Activated T-cell treated with anti-CD3 and anti-CD28 coated beads for 24 hours (primary cell): ENCODE measurements around the gene PTGER4.
A peak's percentile ranks its signal among the peaks of the same experiment; 100 is the strongest.
"Not testable (repeated sequence)": the region's sequence is repeated elsewhere in the genome, so short reads cannot be mapped to it uniquely, and the experiment has no call there.

Source experiments
- DNase-seq: peaks from one replicate; pipeline ENCODE4 v3.0.0-alpha.2; 2020; ENCODE audit warnings: low read depth

The PTGER4 gene

DNA sequence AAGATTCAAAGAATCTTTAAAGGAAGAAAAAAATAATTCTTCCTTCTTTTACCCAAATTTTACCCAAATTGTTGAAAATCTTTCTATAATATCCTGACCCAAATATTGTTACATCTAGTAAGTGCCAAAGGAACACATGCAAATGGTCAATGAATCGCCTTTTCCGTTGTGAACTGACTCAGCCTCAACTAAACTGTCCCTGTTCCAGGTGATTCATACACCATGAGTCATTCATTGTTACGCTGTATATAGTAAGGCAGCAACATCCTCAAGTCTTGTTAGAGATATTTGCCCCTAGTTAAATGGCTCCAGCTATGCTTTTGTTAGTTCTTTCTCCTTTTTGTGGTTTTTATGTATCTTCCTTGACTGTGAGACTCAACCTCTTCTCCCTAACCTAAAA, 9.7 kb downstream of the PTGER4 start:
- DNase-seq, result peak; percentile 42

DNA sequence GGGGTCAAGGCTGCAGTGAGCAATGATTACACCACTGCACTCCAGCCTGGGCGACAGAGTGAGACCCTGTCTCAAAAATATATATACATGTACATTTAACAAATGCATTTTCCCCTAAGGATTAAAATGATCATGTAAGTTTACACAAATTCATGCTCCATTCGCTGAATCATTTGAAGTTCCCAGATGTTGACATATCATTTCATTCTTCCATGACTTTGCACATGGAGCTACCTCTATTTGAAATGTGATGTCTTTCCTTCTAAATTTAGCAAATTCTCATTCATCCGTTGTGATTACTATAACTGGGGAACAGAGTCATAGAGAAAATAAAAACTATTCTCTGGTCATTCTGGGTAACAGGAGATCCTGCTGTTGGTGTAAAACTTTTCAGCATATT, 10.6 kb downstream of the PTGER4 start:
- no peak for DNase-seq

DNA sequence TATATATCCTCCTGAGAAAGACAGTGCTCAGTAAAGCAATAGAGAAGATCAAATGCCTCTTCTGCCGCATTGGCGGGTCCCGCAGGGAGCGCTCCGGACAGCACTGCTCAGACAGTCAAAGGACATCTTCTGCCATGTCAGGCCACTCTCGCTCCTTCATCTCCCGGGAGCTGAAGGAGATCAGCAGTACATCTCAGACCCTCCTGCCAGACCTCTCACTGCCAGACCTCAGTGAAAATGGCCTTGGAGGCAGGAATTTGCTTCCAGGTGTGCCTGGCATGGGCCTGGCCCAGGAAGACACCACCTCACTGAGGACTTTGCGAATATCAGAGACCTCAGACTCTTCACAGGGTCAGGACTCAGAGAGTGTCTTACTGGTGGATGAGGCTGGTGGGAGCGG, 12.2 kb downstream of the PTGER4 start:
- DNase-seq, result no peak

DNA sequence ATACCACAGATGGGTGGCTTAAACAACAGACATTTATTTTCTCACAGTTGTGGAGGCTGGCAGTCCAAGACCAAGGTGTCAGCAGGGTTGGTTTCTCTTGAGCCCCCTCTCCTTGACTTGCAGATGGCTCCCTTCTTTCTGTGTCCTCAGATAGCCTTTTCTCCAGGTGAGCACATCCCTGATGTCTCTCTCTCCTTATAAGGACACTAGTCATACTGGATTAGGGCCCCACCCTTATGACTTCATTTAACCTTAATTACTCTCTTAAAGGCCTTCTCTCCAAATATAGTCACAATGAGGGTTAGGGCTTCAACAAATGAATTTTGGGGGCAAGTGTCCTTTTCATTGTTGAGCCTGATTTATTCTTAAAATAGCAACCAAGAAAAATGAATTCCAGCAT, 14.7 kb downstream of the PTGER4 start:
- no peak for DNase-seq

DNA sequence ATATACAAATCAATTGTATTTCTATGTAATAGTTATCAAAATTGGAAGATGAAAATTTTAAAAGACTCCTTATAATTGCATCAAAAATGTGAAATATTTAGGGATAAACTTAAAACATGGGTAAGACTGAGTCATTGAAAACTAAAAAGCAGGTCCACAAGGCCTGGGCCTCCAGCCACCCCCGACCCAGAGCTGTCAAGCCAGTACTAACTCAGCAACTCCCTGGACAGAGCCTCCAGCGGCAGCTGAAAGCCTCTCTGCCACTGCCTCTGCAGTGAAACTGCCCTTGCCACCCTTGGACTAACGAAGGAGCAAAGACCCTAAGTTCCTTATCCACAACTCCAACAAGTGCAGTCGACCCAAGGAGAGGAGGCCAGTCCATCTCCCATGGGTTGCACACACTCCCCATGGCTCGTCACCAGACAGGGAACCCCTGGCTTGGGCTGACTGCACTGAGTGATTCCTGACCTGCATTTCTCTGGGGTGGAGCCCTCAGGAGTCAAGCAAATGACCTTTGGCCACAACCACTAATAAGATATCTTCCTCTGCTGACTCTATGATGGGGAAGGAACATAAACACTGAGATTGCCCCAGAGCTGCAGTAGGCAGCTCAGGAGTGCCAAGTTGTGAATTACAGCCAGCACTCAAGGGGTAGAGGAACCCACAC, 20.5 kb downstream of the PTGER4 start:
- no peak for DNase-seq

DNA sequence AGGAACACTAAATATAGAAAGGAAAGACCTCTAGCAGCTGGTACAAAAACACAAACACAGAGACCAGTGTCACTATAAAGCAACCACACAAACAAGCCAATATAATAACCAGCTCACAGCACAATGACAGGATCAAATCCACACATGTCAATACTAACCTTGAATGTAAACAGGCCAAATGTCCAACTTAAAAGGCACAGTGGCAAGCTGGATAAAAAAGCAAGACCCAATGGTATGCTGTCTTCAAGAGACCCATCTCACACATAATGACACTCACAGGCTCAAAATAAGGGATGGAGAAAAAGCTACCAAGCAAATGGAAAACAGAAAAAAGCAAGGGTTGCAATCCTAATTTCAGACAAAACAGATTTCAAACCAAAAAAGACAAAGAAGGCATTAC, 22.3 kb downstream of the PTGER4 start:
- not testable (repeated sequence) for DNase-seq

DNA sequence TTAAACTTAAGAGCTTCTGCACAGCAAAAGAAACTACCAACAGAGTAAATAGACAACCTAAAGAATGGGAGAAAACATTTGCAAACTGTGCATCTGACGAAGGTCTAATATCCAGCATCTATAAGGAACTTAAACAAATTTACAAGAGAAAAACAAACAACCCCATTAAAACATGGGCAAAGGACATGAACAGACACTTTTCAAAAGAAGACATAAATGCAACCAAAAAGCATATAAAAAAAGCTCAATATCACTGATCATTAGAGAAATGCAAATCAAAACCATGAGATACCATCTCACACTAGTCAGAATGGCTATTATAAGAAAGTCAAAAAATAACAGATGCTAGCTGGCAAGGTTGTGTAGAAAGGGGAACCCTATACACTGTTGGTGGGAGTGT, 25.8 kb downstream of the PTGER4 start:
- not testable (repeated sequence) for DNase-seq

DNA sequence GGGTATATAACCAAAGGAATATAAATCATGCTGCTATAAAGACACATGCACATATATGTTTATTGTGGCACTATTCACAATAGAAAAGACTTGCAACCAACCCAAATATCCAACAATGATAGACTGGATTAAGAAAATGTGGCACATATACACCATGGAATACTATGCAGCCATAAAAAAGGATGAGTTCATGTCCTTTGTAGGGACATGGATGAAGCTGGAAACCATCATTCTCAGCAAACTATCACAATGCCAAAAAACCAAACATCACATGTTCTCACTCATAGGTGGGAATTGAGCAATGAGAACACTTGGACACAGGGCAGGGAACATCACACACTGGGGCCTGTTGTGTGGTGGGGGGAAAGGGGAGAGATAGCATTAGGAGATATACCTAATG, 30.9 kb downstream of the PTGER4 start:
- not testable (repeated sequence) for DNase-seq

DNA sequence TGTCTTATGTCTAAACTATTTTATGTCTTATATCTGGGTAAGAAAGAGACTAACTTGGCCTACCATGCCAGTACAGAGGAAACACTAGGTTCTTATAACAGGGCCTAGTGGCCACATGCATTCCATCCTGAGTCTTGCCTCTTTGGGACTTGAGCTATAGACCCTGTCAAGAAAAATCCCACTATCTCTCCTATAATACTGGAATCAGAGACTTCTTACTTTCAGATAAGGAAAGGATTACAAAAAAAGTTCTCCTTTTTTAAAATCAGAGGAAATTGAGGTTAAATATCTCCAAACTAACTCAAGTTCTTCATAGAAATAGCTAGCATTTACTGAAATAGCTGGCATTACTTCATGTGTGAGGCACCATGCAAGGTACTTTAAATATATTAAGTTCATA, 34.3 kb downstream of the PTGER4 start:
- DNase-seq, result no peak

DNA sequence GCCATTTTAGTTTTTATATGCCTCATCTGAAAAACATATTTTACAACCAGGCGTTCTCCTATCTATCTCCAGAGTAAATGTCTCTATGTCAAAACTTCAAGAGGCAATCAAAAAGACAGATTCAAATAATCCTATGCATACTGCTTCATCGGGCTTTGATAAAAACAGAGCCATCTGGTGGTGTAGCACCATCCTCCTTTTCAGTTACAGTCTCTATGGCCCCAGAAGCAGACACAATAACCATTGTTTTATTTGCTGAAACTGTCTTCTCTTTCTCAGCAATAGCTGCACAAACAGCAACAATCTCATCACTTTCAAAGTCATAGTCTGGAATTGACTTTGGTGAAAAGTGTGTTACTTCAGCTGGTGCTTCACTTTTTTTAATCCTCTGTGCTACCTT, 36.3 kb downstream of the PTGER4 start:
- DNase-seq, result no peak

DNA sequence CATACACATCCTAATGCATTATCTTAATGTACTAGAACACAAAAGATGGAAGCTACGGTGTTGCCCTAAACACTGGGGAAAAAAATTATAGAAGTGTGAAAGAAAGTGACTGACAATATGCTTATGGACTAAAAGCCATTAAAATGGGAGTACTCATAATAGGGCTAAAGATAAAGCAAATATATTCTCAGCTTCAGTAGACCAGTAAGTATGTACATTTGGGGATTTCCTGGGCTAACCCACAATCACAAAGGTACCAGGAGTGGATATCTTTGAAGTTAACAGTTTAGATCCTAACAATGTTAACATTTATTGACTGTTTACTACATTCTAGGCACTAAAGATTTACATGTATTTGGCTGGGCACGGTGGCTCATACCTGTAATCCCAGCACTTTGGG, 36.9 kb downstream of the PTGER4 start:
- DNase-seq, result no peak

DNA sequence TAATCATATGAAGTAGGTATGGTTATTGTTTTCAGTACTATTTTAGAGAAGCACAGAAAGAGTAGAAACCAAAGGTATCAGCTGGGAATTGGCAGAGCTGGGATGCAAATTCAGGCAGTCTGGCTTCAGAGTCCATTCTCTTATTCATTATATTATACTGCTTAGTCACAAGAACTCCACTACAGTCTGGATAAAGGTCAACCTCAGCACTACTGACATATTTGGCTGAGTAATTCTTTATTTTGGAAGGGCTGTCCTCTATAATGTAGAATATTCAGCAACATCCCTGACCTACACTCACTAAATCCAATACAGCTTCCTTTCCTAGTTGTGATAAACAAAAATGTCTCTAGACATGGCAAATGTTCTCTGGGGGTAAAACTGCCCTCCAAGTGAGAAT, 37.6 kb downstream of the PTGER4 start:
- no peak for DNase-seq

DNA sequence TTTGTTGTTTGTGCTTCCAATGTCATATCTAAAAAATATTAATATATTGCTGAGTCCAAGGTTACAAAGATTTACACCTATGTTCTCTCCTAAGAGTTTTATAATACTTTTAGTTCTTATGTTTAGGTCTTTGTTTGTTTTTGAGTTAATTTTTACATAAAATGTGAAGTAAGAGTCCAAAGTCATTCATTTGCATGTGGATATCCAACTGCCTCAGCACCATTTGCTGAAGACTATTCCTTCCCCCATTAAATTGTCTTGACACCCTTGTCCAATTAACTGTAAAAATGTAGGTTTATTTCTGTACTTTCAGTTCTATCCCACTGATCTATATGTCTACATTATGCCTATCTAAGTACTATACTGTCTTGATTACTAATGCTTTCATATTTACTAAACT, 40.4 kb downstream of the PTGER4 start:
- no peak for DNase-seq

DNA sequence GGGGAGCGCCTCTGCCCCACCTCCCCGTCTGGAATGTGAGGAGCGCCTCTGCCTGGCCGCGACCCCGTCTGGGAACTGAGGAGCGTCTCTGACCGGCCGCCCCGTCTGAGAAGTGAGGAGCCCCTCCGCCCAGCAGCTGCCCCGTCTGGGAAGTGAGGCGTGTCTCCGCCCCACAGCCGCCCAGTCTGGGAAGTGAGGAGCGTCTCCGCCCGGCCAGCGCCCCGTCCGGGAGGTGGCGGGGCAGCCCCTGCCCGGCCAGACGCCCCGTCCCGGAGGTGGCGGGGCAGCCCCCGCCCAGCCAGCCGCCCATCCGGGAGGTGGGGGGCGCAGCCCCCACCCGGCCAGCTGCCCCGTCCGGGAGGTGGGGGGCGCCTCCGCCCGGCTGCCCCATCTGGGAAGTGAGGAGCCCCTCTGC, 42.8 kb downstream of the PTGER4 start:
- DNase-seq, result not testable (repeated sequence)

DNA sequence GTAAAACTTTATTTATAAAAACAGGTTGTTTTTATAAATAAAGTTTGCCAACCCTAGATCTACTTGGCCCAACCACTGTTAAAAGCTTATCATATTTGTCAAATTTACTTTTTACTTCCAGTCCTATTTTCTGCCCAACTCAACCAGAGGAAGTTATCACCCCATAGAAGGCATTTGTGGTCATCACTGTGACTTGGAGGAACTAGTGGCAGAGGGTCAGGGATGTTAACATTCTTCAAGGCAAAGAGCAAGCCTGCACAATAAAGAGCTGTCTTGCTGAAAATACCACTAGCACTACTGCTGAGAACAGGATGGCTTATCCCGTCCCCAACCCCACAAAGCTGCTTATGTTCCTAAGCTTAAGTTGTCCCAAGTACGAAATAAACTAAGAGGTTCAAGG, 53.7 kb downstream of the PTGER4 start:
- DNase-seq, result no peak

DNA sequence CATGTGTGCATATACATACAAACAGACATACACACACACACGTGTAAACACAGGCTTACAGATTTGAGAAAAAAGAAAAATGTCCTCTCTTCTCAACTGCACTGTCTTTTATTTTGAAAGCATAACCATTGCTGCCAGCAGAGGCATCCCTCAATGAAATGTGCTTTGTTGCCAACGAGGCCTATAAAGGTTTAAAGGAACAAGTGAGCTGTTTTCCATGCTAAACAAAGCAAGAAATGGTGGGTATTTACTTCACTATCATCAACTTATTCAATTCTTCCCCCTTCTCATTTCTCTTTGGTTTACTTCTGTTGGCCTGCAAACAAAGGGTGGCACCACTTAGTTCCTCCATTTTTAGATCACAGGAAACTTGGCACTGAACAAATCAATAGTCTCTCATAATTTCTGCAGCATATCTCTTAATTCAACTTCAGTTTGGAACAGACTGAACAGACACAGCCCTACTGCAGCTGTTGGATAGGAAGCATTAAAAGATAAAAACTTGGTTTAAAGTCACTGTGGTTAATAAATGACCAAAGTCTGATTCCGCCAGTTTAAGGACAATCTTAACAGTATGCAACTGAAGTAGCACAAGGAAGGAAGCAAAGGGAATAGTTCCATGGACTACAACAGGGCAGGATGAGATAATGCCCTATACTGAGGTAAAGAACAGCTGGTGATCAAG, 54.3 kb downstream of the PTGER4 start:
- DNase-seq, result no peak

DNA sequence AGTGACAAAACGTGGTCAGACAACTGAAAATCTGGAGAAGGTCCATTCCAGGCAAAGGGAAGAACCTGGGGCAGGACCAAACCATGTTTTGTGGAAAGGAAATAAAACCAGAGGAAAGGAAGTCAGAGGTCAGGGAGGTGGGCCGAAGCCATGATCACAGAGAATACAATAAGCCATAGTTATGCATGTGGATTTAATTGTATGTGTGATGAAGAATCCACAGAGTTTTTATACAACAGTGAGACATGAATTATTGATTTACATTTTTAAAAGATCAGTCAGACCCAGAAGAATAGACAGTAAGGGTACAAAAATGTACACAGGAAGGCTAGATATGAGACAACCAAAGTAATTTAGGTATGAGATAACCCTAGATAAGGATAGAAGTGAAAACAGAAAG, 55.3 kb downstream of the PTGER4 start:
- no peak for DNase-seq

DNA sequence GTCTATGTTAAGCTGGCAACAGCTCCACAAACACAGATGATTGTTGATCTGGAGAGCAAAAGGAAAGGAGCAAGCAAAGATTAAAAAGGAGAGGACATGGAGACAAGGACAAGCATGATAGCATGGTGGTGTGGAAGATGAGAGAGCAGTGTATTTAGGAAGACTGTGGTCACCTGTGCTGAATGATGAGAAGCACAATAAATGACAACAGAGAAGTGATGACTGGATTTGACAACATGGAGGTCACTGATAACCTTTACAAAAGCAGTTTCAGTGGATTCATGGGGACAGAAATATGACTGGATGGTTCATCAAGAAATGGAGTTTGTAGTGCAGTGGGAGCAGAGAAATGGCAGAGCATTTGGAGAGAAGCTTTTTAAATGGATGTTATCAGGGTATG, 55.9 kb downstream of the PTGER4 start:
- no peak for DNase-seq

DNA sequence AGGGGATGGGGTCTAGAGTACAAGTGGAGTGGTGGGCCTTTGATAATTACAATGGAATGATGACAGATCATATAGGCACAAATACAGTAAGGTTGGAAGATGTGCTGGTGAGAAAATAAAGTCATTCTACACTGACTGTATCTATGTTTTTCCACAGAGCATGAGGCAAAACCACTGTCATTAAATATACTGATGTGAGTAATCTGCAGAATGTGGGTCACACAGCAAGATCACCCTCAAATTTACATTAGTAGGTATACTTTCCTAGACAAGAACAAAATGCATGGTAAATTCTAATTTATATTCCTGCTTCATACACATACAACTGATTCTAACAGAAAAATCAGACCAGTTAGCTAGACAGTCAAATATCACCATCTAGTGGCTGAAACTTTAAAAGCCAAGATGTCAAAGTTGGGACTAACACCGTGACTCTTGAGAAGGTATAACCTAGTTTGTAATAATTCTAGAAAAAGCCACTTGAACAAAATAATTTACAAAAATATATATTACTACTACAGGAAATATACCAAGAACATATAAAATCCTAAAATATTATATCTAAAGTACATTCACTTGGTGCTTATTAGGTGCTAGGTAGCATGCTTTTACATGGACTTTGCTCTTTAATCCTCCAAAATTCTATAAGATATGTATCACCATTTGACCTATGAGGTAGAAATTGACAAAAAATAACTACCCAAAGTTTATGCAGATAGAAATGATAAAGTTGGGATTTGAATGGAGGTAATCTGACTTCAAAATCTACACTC, 56.6 kb downstream of the PTGER4 start:
- no peak for DNase-seq

DNA sequence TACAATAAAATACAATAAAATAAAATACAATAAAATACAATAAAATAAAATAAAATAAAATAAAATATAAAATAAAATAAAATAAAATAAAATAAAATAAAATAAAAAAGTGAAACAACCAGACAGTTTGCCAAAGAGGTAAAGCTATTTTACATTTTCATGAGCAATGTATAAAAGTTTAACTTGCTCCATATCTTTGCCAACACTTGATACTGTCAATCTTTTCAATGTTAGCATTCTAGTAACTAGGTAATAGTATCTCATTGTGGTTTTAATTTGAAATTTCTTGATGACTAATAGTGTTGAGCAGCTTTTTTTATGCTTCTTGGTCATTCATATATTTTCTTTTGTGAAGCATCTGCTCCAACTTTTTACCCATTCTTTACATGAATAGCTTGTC, 58.8 kb downstream of the PTGER4 start:
- no peak for DNase-seq
